GM20000 (cell line): ENCODE measurements around the gene GPR55.
A peak's percentile ranks its signal among the peaks of the same experiment; 100 is the strongest.

Experiments used
- DNase-seq: peaks from one replicate; pipeline ENCODE4 v3.0.0; 2012; ENCODE audit warnings: low spot score
- CTCF ChIP-seq: IDR thresholded peaks from 2 replicates; pipeline ENCODE4 v1.5.1; 2012; ENCODE audit warnings: mild to moderate bottlenecking, control low read depth; ENCODE audit errors: extremely low read depth, missing control alignments

The GPR55 gene

GRCh38 chr2:230942920-230943896 is 18.2 kb upstream of the GPR55 start:
- peak; percentile 83 for DNase-seq
- TF ChIP-seq CTCF: no peak

DNA sequence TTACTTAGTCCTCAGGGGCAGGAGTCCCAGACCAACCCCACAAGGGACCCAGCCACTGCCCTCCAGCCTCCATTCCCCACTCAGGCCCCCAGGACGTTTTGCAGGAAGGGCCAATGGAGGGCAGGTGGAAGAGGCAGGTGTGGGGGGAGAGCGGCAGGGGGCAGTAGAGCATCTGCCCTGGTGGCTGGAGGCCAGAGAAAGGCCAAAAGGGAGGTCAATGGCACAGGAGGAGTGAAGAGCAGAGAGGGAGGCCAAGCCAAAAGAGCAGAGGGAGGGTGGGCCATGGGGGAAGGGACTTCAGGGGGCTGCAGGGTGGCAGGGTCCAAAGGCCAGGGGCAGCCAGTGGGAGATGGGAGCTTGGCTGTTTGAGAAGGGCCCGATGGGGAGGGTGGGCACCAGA is 17.3 kb upstream of the GPR55 start:
- DNase-seq: peak; percentile 55
- peak; percentile 43 for TF ChIP-seq CTCF

DNA sequence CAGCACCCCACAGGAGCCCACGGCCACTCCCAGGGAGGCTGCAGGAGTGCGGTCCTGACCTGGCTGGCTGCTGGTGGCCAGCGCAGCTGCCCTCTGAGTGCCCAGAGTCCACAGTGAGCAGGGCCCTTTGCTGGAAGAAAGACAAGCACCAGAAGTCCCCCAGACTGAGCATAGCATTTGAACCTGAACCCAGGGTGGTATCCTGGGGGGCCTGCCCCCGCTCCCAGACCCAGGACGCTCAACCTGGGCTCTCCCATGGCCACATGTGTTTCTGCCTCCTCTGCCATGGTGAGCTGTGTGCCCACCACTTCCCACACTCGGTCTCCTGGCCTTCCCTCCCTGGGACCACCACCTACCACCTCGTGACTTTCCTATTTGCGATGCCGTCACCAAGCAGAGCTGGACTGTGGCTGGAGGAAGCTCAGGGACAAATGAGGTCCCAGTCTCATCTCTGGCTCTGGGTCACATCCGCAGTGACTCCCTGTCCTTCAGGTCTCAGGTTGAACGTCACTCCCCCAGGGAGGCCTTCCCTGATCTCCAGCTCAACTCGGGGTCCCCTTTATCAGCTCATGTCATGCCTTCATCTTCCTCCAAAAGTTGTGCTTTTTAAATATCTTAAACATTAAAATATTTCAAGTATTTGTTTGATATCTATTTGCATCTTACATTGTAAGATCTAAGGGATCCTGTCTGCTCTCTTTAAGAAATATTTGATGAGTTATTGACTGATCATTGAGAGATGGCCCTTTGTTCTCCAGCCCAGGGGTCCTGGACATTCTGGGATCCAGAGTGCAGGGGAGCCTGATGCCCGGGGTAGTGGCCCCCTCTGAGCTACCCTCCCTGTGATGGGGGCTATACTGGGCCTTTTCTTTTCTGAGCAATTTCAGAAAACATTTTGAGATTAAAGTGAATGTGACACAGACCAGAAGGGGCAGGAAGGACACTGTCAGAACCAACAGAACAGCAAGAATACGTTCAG is 16.4 kb upstream of the GPR55 start:
- no peak for TF ChIP-seq CTCF
- DNase-seq: no peak

GRCh38 chr2:230940471-230940815 is 15.4 kb upstream of the GPR55 start:
- DNase-seq: no peak
- TF ChIP-seq CTCF: no peak

DNA sequence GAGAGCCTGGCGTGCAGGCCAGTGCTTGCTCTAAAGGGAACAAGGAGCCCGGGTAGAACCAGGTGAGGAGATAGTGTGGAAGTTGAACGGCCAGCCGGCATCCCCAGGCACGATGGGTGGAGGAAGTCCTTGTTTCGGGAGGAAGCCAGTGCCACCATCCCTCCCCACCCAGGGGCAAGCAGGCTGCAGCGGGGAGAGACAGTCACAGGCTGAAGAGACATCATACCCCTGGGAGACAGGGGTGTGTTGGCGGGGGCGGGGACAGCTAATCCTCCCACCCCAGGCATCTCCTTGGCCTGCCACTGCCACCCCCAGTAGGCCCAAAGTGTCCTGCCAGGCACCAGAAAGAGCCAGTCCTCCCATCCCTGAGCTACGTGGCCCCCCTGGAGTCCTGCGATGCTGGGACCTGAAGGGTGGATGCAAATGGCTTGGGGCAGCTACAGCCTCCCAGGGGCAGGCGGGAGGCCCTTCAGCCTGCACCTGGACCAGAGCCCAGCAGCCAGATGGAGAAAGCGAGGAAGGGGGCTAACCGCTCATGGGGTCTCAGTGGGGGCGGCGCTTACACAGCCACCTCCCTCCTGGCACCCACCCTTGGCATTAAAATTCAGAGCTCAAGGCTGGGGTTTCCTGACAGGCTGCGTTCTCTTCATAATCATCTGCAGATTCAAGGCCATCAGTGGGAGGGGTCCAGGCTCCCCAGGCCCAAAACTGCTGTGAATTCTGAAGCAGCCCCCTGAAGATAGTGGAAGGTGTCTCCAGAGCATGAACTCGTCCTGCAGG is 14.8 kb upstream of the GPR55 start:
- DNase-seq: no peak
- no peak for TF ChIP-seq CTCF

DNA sequence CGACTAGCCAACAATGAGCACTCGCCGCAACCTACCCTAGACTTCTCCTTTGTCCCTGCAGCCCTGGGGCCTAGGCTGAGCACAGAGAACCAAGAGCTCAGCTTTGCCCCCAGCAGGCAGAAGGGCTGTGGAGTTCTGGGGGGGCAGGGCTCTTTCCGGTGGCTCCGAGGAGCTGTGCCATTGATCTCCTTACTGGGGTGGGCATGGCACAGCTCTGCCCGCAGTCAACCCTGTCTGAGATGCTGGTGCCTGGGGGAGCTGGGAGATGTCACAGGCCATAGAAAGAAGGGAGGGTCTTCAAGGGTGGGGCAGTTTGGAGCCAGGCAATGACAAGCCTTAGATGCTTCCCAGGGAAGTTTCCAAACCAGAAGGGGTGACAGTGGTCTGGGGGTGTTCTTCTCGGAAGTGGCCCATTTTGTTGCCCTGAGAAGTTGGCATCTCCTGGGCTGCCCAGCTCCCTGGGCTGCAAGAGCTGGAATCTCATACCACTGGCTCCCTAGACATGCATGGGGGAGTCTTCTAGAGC is 14.1 kb upstream of the GPR55 start:
- no peak for DNase-seq
- TF ChIP-seq CTCF: no peak
